HT-29 (cell line): ENCODE measurements around the gene ARL8B. TPM values are rescaled to one million over a fixed set of nuclear protein-coding genes. Genes with fewer than 3 reads are reported as not detected.
"Not testable (repeated sequence)": the region's sequence is repeated elsewhere in the genome, so short reads cannot be mapped to it uniquely, and the experiment has no call there.

Experiments used
- DNase-seq: peaks from one replicate; pipeline ENCODE4 v3.0.0-alpha.2; 2015; ENCODE audit warnings: low spot score
- total RNA-seq: library from RNA; depleted of rRNA; stranded (reverse); fragments of >200 nt; shearing (Covaris generic); gene quantifications from 2 replicates; pipeline ENCODE4 v1.2.3, GENCODE V29; 2014

ARL8B gene
- total RNA-seq, 1 experiment from 2014 or later, result 17.5 TPM

DNA sequence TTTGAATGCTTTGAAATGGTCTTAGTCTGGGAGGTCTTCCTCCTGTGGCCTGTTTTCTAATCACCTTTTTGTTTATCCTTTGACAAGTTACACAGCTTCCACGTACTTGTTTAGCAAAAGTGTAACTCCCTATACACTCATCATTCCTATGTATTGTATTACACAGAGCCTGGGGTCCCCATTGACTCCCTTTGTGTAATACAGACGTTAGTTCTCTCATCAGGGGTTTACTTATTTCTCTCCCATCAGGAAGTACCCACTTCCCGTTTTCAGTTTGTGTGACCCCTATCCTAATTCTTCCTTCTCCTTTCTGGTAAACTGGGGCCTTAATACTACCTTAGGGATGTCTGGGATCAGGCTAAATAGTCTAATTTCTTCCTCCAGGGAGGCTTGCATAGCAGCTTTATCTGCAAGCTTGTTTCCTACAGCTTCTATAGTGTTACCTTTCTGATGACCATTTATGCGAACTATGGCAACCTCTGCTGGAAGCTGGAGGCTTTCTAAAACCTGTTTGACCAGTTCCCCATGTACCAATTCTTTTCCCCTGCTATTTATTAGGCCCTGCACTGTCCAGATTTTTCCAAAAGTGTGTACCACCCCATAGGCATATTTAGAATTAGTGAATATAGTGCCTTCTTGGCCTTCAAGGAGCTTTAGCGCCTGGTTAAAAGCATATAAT, 22.4 kb downstream of the ARL8B start:
- DNase-seq, result peak; percentile 58

DNA sequence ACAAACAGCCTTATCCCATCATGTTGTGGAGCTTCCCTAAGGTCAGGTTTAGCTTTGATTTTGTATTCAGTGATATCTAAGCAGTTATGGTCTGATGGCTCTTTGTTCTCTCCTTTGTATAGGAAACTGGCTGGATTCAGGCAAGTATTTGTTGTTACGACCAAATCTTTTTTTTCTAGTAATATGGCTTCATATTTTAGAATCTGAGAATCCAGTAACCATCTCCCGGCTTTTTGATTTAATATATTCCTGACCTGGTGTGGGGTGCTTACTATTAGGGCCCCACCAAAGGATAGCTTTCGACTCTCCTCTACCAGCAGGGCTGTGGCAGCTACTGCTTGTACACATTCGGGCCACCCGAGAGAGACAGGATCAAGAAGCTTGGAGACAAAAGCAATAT, 23.0 kb downstream of the ARL8B start:
- DNase-seq, result no peak

DNA sequence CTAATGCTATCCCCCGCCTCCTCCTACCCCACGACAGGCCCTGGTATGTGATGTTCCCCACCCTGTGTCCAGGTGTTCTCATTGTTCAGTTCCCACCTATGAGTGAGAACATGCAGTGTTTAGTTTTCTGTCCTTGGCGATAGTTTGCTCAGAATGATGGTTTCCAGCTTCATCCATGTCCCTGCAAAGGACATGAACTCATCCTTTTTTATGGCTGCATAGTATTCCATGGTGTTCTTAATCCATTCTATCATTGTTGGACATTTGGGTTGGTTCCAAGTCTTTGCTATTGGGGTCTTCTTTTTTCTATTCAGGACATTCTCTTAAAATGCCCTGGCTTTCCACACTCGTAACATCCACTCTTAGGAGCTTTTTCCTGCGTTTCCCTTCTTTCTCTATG, 25.1 kb downstream of the ARL8B start:
- not testable (repeated sequence) for DNase-seq

DNA sequence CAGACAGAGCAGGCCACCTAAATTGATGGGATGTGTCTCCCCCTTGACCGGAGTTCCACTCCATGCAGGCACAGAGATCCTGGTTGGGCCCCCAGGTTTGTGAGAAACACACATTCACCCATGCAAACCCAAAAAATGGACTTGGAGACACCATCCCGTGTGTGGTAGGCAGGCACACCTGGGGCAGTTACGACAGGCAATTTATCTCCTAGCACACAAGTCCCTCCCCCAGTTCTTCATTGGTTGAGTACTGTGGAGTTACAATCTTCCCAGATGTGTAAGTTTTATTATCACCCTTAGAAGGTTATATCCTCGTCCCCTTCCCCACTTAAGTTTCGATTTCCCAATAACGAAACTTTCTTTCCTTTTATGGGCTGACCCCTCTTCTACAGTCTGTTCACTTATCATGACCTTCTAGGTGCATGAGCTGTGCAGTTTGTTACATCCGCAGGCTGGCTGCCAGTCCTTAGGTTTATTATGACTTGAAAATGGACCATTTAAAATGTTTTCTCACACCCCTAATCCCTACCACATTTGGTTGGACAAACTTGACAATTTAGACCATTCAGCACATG, 27.3 kb downstream of the ARL8B start:
- no peak for DNase-seq

DNA sequence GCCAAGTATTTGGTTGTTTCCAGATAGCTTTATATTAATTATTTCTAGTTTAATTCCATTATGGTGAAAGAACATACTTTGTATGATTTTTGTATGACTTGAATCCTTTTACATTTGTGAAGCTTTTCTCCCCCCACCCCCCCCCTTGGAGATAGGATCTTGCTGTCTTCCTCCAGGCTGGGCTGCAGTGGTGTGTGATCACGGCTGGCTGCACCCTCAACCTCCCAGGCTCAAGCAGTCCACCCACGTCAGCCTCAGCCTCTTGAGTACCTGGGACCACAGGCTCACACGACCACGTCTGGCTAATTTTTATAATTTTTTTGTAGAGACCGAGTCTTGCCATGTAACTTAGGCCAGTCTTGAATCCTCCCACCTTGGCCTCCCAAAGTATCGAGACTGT, 29.5 kb downstream of the ARL8B start:
- no peak for DNase-seq

DNA sequence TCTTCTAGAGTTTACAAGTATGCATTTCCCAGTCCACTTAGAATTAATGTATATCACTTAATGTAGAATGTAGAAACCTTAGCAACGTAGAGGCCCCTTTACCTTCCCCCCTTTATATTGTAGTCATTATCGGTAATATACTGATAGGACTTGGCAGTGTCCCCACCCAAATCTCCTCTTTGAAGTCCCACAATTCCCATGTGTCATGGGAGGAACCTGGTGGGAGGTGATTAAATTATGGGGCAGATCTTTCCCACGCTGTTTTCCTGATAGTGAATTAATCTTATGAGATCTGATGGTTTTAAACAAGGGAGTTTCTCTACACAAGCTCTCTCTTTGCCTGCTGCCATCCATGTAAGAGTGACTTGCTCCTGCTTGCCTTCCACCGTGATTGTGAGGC, 31.0 kb downstream of the ARL8B start:
- DNase-seq, result no peak

DNA sequence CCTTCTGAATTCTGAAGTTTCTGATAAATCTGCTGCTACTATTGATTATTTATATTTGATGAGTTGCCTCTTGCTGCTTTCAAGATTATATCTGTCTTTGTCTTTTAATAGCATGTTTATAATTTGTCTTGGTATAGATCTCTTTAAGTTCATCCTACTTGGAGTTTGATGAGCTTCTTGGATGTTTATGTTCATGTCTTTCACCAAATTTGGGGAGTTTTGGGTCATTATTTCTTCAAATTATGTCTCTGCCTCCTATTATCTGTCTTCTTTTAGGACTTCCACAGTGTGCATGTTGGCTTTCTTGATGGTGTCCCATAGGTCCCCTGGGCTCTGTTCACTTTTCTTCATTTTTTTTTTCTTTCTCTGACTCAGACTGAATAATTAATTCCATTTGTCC, 33.1 kb downstream of the ARL8B start:
- no peak for DNase-seq

DNA sequence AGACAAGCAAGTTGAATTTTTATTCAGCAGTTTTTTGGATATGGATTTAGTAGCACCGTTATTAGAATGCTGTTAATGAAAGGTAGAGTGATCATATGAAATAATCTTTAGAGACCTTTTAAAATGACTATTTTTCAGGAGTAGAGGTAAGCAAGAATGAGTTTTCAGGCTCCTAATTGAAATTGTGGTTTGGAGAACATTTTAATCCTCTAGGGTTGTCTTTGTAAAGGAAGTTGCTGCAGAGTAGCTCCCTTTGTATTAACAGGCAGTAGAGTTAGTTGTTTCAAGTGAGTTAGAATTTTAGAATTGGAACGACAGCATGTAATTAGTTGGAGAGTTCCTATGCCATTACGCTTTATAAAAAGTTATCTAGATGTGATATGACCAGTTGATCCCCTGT, 38.2 kb downstream of the ARL8B start:
- DNase-seq, result no peak

DNA sequence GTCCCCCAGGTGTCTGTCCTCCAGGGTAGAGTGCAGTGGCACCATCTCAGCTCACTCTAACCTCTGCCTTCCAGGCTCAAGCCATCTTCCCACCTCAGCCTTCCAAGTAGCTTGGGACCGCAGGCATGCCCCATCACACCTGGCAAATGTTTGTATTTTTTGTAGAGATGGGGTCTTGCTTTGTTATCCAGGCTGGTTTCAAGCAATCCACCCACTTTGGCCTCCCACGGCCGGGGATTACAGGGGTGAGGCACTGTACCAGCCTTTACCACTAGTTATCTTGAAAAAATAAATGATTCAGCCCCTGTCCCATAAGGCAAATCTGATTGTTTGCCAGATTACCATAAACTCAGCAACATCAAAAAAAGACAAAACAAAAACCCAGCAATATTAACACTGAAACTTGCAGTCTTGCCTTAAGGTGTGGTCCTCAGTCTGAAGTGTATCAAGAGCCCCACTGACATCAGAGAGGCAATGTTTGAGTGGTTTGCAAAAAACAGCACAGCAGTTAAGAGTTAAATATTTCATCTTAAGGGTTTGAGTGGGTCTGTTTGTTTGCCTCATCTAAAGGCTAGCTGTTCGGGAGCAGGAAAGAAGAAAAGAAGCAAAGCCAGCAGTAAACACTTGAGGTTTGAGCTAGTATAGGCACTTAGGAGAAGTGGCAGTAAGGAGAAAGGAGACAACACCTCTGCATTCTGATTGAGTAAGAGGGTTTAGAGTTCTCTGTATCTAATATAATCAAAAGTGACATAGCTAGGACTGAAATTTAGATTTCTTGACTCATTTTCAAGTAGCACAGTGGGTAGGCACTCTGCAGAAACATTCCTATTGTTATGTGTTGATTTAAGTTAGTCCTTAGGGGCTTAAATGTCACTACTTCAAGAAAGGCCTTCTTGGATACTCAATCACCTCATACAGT, 39.1 kb downstream of the ARL8B start:
- DNase-seq, result no peak

DNA sequence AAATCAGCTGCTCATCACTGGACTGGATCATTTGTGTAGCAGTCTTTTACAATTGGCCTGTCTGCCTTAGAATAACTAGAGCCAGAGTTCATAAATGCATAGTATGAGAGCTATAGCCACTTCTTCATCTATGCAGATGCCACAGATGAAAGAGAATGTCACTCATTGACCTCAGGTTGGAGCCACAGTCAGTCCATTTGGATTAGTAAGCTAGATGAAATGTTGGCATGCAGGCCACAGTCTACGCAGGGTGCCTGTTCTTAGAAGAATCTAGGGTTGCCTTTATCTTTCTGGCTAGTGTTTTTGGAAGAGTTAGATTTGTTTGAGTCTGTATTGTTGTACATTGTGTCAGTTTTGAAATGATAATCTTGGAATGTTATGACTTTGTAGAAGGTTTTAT, 40.0 kb downstream of the ARL8B start:
- no peak for DNase-seq

DNA sequence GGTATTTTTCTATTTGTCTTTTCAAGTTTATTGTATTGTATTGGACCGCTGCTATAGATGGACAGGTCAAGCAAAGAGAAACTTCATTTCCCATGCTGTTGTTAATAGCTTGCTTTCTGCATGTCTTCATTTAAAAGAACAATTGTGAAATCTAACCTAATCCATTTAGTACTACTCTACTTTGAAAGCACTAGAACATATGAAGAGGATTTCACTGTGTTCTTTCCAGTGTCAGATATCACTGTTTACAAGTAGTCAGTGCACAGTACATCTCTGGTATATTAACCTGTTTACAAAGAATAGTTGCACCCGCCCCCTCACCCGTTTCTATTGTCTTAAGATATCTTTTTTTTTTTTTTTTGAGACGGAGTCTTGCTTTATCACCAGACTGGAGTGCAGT, 43.6 kb downstream of the ARL8B start:
- no peak for DNase-seq

DNA sequence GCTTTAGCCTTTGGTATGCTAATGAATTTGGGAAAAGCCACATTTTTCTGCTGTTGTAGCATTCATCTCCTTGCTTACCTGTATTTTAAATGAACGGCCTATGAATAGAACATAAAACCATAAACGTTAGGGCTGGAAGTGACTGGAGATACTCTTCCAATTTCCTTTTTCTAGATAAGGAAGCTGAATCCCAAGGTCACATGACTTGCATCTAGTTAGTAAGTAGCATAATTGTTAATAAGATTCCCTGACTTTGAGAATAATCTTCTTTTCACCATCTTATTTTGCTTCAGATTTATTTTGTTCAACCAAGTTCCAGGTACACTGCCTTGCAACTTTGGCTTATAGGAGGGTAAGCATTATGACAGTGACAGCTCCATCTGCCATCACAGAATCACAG, 44.8 kb downstream of the ARL8B start:
- no peak for DNase-seq

DNA sequence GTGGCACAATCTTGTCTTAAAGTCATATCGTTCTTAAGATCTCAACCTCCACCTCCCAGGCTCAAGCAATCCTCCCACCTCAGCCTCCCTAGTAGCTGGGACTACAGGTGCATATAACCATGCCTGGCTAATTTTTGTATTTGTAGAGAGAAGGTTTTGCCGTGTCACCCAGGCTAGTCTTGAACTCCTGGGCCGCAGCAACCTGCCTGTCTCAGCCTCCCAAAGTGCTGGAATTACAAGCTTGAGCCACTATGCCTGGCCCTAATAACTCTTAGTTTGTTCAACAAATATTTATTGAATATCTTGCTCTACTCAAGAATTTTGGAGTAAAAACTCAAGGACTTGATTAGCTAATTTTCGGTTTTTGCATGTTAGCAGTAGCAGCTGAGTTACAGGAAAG, 46.0 kb downstream of the ARL8B start:
- no peak for DNase-seq

DNA sequence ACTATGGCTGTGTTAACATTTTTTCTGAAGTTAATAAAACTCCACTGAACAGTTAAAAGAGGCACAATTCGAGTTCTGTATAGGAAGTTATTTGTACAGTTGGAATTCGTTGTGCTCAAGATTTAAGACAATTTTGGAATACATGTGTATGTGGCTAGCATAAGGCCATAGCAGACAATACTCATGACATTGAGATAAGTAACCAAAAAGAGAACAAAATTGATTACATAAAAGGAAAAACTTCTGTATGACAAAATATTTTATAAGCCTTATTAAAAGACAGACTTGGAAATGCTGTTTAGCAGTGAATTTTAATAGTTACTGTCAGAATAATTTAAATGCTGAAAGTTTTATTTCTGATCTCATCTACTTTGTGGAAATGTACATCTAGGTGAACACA, 47.7 kb downstream of the ARL8B start:
- no peak for DNase-seq

DNA sequence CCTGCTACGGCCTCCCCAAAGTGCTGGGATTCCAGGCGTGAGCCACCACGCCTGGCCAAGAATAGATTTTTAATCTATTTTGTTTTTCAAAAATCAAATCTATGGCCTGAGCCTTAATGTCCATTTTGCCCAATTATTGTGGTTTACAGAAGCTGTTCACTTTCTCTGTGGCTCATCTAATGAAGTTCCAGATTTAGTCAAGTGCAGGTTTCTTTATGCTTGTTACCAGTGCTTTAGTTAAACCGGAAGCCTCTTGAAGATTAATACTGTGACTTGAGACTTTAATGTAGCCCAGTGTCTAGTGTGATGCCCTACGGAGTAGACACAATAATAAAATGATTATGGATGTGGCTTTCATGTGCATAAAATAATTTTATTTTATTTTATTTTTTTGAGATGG, 48.9 kb downstream of the ARL8B start:
- no peak for DNase-seq

DNA sequence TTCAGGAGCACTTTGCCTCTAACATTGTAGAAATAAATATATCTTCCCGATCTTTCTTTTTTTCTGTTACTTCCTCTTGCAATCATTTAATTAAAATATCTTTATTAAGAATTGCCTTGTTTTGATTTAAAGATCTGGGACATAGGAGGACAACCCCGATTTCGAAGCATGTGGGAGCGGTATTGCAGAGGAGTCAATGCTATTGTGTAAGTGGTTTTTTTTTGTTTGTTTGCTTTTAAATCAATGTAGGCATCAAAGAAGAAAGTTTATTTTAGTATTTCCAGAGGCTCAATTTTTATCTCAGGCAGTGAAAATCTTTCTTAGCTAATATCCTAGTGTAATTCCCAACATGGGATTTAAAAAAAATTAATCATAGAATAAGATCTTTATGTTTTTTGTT, 49.9 kb downstream of the ARL8B start:
- DNase-seq, result no peak

DNA sequence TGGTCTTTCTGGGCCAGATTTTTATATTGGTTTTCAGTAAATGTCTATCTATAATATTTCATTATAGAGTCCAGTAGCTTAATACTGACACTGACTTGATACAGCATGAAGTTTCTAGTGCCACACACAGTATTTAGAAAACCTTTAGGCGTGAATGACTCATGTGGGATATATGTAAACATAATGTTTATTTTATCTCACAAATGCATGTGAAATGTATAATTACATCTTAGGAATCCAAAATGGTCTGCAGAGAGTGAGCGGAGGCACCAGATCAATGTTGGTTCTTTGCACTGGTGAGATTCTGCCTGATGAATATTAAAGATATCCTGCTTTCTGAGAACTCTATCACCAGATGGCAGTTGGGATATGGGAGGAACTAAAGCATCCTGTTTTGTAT, 56.9 kb downstream of the ARL8B start:
- not testable (repeated sequence) for DNase-seq

DNA sequence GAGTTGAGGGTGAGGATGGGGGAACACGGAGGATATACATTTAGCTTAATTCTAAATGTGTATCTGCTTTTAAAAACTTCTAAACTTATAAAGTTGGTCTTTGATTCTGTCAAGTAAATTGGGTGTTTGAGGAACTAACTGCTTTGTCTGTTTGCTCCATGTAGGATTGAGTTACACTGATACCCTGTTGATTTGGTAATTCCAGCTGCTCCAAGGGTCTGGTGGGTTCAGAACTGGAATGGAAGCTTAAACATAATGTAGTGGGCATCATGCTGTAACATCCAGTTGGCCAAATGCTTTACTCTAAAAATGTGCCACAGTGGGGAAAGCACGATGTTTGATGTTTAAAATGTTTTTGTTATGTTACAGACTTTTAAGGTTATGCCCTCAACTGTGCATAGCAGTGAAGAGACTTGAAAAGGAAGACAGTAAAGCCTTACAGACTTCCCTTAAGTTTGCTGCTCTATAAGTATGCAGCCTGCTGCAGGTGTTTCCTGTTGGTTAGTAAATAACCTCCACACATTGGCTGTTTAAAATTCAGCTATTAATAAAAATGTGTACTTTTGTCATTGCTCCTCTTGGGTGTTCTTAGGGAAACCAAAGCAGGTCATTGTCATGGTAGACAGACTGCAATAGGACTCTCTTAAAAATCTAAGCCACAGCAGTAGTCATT, 59.5 kb downstream of the ARL8B start:
- DNase-seq, result no peak

DNA sequence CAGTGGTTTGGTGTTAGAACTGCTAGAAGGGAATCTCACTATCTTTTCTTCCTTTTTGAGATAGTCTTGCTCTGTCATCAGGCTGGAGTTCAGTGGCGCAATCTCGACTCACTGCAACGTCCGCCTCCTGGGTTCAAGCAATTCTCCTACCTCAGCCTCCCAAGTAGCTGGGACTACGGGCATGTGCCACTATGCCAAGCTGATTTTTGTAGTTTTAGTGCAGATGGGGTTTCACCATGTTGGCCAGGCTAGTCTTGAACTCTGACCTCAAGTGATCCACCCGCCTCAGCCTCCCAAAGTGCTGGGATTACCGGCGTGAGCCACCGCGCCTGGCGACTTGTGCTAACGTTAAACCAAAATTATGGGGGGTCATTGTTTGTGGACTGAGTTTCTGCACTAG, 61.6 kb downstream of the ARL8B start:
- not testable (repeated sequence) for DNase-seq

DNA sequence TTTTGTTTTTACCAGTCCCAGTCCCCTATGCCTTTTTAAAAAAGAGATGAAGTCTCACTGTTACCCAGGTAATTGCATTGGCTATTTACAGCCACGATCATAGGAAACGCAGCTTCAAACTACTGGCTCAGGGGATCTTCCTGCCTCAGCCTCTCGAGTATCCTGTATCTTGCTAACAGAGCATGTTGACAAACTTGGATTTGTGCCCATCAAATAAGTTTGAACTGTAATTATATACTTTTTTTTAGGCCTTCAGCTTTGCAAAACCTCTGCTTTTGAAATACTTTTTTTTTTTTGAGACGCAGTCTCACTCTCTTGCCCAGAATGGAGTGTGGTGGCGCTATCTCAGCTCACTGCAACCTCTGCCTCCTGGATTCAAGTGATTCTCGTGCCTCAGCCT, 62.4 kb downstream of the ARL8B start:
- DNase-seq, result no peak

DNA sequence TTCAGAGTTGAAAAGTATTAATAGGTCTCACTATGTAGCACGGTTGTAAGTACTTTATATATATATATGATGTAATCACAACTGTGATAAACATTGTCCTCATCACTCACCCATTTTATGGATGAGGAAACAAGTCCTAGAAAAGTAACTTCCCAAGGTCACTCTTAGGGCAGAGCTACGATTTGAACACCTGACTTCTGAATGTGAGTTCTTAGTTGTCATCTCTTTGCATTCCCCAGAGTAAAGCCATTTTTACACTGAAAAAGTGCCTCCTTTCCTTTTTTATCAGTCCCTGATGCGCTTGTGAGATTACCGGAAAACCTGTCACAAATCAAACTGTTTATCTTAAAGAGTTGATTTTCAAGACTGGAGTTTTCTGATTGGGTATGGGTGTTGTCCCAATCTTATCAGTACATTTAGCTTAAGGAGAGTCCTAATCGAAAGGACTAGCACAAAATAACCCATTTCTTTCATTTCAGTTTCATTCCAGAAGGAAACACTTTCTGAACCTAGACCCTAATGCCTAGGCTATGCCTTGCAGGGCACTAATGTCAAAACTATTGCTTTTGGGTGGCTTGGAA, 63.1 kb downstream of the ARL8B start:
- DNase-seq, result no peak
